H9 (cell line): ENCODE results near the gene ITK. TPM values are rescaled to one million over a fixed set of nuclear protein-coding genes. Genes with fewer than 3 reads are reported as not detected.

Source experiments
- DNase-seq: peaks from one replicate; pipeline ENCODE4 v3.0.0-alpha.2; 2017
- H2AFZ ChIP-seq: one replicate; pipeline ENCODE4 v1.6.1; 2013; ENCODE audit warnings: mild to moderate bottlenecking, low read length, control low read depth, moderate library complexity
- H2AK5ac ChIP-seq: 2 replicates; pipeline ENCODE4 v1.6.1; 2013; ENCODE audit warnings: low read length, control low read depth, mixed read lengths; ENCODE audit not compliant: insufficient read length
- H2BK120ac ChIP-seq: one replicate; pipeline ENCODE4 v1.6.1; 2013; ENCODE audit warnings: low read depth, mild to moderate bottlenecking, low read length, control low read depth, inconsistent platforms; ENCODE audit not compliant: poor library complexity, severe bottlenecking
- H2BK12ac ChIP-seq: 2 replicates; pipeline ENCODE4 v1.6.1; 2013; ENCODE audit warnings: low read length, control low read depth, mixed read lengths, low read depth; ENCODE audit not compliant: insufficient read length
- H2BK15ac ChIP-seq: 2 replicates; pipeline ENCODE4 v1.6.1; 2013; ENCODE audit warnings: low read depth, low read length, control low read depth
- H2BK20ac ChIP-seq: one replicate; pipeline ENCODE4 v1.6.1; 2013; ENCODE audit warnings: low read depth, mild to moderate bottlenecking, low read length, control low read depth, inconsistent platforms; ENCODE audit not compliant: poor library complexity, severe bottlenecking
- H2BK5ac ChIP-seq: 2 replicates; pipeline ENCODE4 v1.6.1; 2013; ENCODE audit warnings: low read length, control low read depth, mixed read lengths; ENCODE audit not compliant: insufficient read length
- H3K14ac ChIP-seq: 2 replicates; pipeline ENCODE4 v1.6.1; 2013; ENCODE audit warnings: low read length, control low read depth; ENCODE audit not compliant: insufficient read depth
- H3K18ac ChIP-seq: 2 replicates; pipeline ENCODE4 v1.6.1; 2013; ENCODE audit warnings: low read depth, mild to moderate bottlenecking, mixed read lengths, low read length, control low read depth; ENCODE audit not compliant: insufficient read length
- H3K23ac ChIP-seq: 2 replicates; pipeline ENCODE4 v1.6.1; 2013; ENCODE audit warnings: low read length, control low read depth, mixed read lengths, low read depth; ENCODE audit not compliant: insufficient read length
- H3K23me2 ChIP-seq: 2 replicates; pipeline ENCODE4 v1.6.1; 2013; ENCODE audit warnings: low read depth, mild to moderate bottlenecking, mixed read lengths, low read length, control low read depth; ENCODE audit not compliant: insufficient read length, poor library complexity, severe bottlenecking
- H3K27ac ChIP-seq: 2 replicates; pipeline ENCODE4 v1.5.1; 2013; ENCODE audit warnings: low read length, control low read depth, mixed read lengths, low read depth; ENCODE audit not compliant: insufficient read length
- H3K27me3 ChIP-seq: 2 replicates; pipeline ENCODE4 v1.6.1; 2013; ENCODE audit warnings: low read length, control low read depth, inconsistent platforms; ENCODE audit not compliant: insufficient read depth
- H3K4ac ChIP-seq: 2 replicates; pipeline ENCODE4 v1.6.1; 2013; ENCODE audit warnings: low read depth, mild to moderate bottlenecking, control low read depth, inconsistent platforms, low read length, moderate library complexity
- H3K4me1 ChIP-seq: 2 replicates; pipeline ENCODE4 v1.6.1; 2013; ENCODE audit warnings: low read length, control low read depth, inconsistent platforms; ENCODE audit not compliant: insufficient read depth
- H3K4me2 ChIP-seq: 2 replicates; pipeline ENCODE4 v1.6.1; 2013; ENCODE audit warnings: low read length, control low read depth, mixed read lengths; ENCODE audit not compliant: insufficient read length, insufficient read depth
- H3K56ac ChIP-seq: 2 replicates; pipeline ENCODE4 v1.6.1; 2013; ENCODE audit warnings: low read depth, mild to moderate bottlenecking, mixed read lengths, low read length, control low read depth; ENCODE audit not compliant: insufficient read length
- H3K79me1 ChIP-seq: 2 replicates; pipeline ENCODE4 v1.6.1; 2013; ENCODE audit warnings: low read depth, mild to moderate bottlenecking, moderate library complexity, low read length, control low read depth, inconsistent platforms; ENCODE audit not compliant: insufficient read depth, poor library complexity, severe bottlenecking
- H3K79me2 ChIP-seq: 2 replicates; pipeline ENCODE4 v1.6.1; 2013; ENCODE audit warnings: low read length, control low read depth, inconsistent platforms; ENCODE audit not compliant: insufficient read depth
- H3K9ac ChIP-seq: 2 replicates; pipeline ENCODE4 v1.6.1; 2013; ENCODE audit warnings: low read length, control low read depth, mixed read lengths; ENCODE audit not compliant: insufficient read length; ENCODE audit errors: extremely low read depth
- H3K9me3 ChIP-seq: one replicate; pipeline ENCODE4 v1.6.1; 2013; ENCODE audit warnings: low read depth, low read length, inconsistent platforms; ENCODE audit not compliant: control insufficient read depth
- H3T11ph ChIP-seq: one replicate; pipeline ENCODE4 v1.6.1; 2013; ENCODE audit warnings: mild to moderate bottlenecking, low read length, control low read depth, inconsistent platforms
- H4K20me1 ChIP-seq: one replicate; pipeline ENCODE4 v1.6.1; 2013; ENCODE audit not compliant: control insufficient read depth, insufficient read length, insufficient read depth
- H4K5ac ChIP-seq: 2 replicates; pipeline ENCODE4 v1.6.1; 2013; ENCODE audit warnings: low read depth, mild to moderate bottlenecking, mixed read lengths, low read length, control low read depth; ENCODE audit not compliant: insufficient read length
- H4K8ac ChIP-seq: replicated peaks from 2 replicates; pipeline ENCODE4 v1.6.1; 2013; ENCODE audit warnings: low read length, control low read depth, mixed read lengths, low read depth; ENCODE audit not compliant: insufficient read length
- H4K91ac ChIP-seq: 2 replicates; pipeline ENCODE4 v1.6.1; 2013; ENCODE audit warnings: low read depth, mild to moderate bottlenecking, moderate library complexity, mixed read lengths, low read length, control low read depth; ENCODE audit not compliant: insufficient read length
- H3K27ac Mint-ChIP-seq, 3 experiments: 2 replicates in 2 of 3; 3 replicates in 1 of 3; pipeline ENCODE4 v1.8.0; 2020 to 2021; ENCODE audit warnings: mixed read lengths in 3 of 3, mild to moderate bottlenecking in 1 of 3, moderate library complexity in 1 of 3
- H3K27me3 Mint-ChIP-seq: 2 replicates; pipeline ENCODE4 v1.8.0; 2021; ENCODE audit warnings: low read depth, mild to moderate bottlenecking, moderate library complexity, mixed read lengths
- H3K36me3 Mint-ChIP-seq, 3 experiments: 2 replicates in 2 of 3; 3 replicates in 1 of 3; pipeline ENCODE4 v1.8.0; 2020 to 2021; ENCODE audit warnings: low read depth in 3 of 3, mixed read lengths in 3 of 3; ENCODE audit not compliant: insufficient read depth in 1 of 3
- H3K4me1 Mint-ChIP-seq, 2 experiments: 2 replicates each; pipeline ENCODE4 v1.8.0; 2020; ENCODE audit warnings: mixed read lengths in 2 of 2
- H3K4me3 Mint-ChIP-seq, 2 experiments: 2 replicates in 1 of 2; 3 replicates in 1 of 2; pipeline ENCODE4 v1.8.0; 2020 to 2021; ENCODE audit warnings: mild to moderate bottlenecking in 2 of 2, mixed read lengths in 2 of 2, moderate library complexity in 1 of 2
- H3K9me3 Mint-ChIP-seq, 2 experiments: 2 replicates in 1 of 2; 3 replicates in 1 of 2; pipeline ENCODE4 v1.8.0; 2020; ENCODE audit warnings: mild to moderate bottlenecking in 2 of 2, mixed read lengths in 2 of 2, moderate library complexity in 1 of 2
- CTCF ChIP-seq: fragments of 200-600 bp; sonication (generic); conservative IDR thresholded peaks from 3 replicates; pipeline ENCODE4 v1.8.0; 2021; ENCODE audit warnings: antibody characterized with exemption, mild to moderate bottlenecking
- whole genome bisulfite sequencing: extraction: QIAGEN DNeasy Blood & Tissue Kit; methylation state at CpG from one replicate; pipeline ENCODE4 v1.1.7; 2013; ENCODE audit warnings: missing lambda C conversion rate, low lambda C conversion rate, mixed read lengths; ENCODE audit not compliant: insufficient read length; ENCODE audit errors: extremely low coverage; 5-methylcytosine and 5-hydroxymethylcytosine counted together
- total RNA-seq: library from RNA; stranded (reverse); gene quantifications from 2 replicates; pipeline ENCODE4 v1.2.1, GENCODE V29; 2021

Gene ITK
- total RNA-seq, 1 experiment from 2014 or later = 0.22 TPM

GRCh38 chr5:157283434-157283833, 102.8 kb downstream of the ITK start:
- no peak overlapping the region for H2AK5ac ChIP-seq
- H3K18ac ChIP-seq = no peak overlapping the region
- no peak overlapping the region for H3K14ac ChIP-seq
- no peak overlapping the region for H2BK120ac ChIP-seq
- no peak overlapping the region for H2BK5ac ChIP-seq
- Mint-ChIP-seq H3K4me3 (no peak overlapping the region), H3K4me1 (peaks cover 9 to 14% of the 10 kb centered on the region in 2 experiments; a peak in 3 of 4 replicates), H3K27ac (no peak overlapping the region; a peak in 2 of 7 replicates), H3K27me3 (no peaks in the 10 kb centered on the region), H3K9me3 (no peaks in the 10 kb centered on the region), H3K36me3 (peaks cover 3 to 21% (median 12%) of the 10 kb centered on the region in 3 experiments; a peak in 5 of 7 replicates)
- no peak overlapping the region for H2AFZ ChIP-seq
- H3K27ac ChIP-seq = no peak overlapping the region
- no peak overlapping the region for H3K4me2 ChIP-seq
- H2BK12ac ChIP-seq = no peak overlapping the region
- H3T11ph ChIP-seq = no peak overlapping the region
- no peak overlapping the region for H4K91ac ChIP-seq
- no peaks in the 10 kb centered on the region; the same call in 1 of the 2 replicates for H3K79me2 ChIP-seq
- H4K20me1 ChIP-seq = no peaks in the 10 kb centered on the region
- no peak overlapping the region for H2BK20ac ChIP-seq
- no peak overlapping the region for H3K4ac ChIP-seq
- H3K27me3 ChIP-seq = no peaks in the 10 kb centered on the region
- no CpG with 5 or more reads among the region's 3 CpGs for WGBS
- H3K56ac ChIP-seq = no peak overlapping the region
- H4K8ac ChIP-seq = no peak overlapping the region
- no peaks in the 10 kb centered on the region for H3K4me1 ChIP-seq
- H3K79me1 ChIP-seq = peaks cover 3% of the 10 kb centered on the region
- no peak overlapping the region for H4K5ac ChIP-seq
- H3K9ac ChIP-seq = no peak overlapping the region
- no peak overlapping the region for H2BK15ac ChIP-seq
- H3K23me2 ChIP-seq = no peaks in the 10 kb centered on the region
- DNase-seq = no peak
- no peaks in the 10 kb centered on the region for H3K9me3 ChIP-seq
- no peak for TF ChIP-seq CTCF
- no peak overlapping the region for H3K23ac ChIP-seq
